G401 (cell line): ENCODE results near the gene BTN3A1. TPM values are rescaled to one million over a fixed set of nuclear protein-coding genes. Genes with fewer than 3 reads are reported as not detected.
"Not testable (repeated sequence)": the region's sequence is repeated elsewhere in the genome, so short reads cannot be mapped to it uniquely, and the experiment has no call there.

Experiments used
- DNase-seq: peaks from one replicate; pipeline ENCODE4 v3.0.0-alpha.2; 2015; ENCODE audit warnings: low spot score
- in situ Hi-C: cut with HindIII; loops from 2 replicates; pipeline ENCODE4 v1.10.0; 2016; ENCODE audit warnings: low sequenced_read_pairs, mixed read lengths
- total RNA-seq: library from RNA; depleted of rRNA; stranded (reverse); fragments of >200 nt; shearing (Covaris generic); gene quantifications from 2 replicates; pipeline ENCODE4 v1.2.3, GENCODE V29; 2014

BTN3A1 gene
- total RNA-seq, 1 experiment from 2014 or later, result 2.2 TPM

DNA sequence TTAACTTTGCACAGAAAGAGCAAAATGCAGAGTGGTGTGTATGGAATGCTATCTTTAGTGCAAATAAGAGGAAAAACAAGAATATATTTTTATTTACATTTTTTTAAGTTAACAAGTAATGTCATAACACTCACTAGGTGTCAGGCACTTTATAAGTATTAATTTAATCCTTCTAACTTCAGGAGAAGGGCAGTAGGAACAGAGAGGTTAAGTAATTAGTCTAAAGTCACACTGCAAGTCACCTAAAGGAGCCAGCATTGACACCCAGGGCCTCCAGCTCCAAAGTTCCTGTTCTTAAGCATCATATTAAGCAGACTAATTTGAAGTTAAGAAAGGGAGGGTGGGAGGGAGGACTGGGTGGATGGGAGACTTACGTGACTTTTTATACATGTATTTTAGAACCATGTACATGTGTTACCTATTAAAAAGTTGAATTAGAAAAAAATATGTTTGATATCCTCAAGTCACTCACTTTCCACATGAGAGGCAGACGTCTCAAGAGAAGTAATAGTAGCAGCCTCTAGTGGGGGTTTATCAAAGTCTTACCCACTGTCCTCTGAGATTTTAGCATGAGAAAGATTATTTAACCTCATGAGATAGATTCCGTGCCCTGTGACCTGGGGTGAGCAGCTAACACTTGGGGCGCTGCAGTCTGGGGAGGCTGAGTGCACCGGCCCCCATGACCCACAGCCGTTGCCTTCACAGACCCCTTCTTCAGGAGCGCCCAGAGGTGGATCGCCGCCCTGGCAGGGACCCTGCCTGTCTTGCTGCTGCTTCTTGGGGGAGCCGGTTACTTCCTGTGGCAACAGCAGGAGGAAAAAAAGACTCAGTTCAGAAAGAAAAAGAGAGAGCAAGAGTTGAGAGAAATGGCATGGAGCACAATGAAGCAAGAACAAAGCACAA is 7.0 kb downstream of the BTN3A1 start:
- DNase-seq, result no peak
- in situ Hi-C loops, result no loop called here

DNA sequence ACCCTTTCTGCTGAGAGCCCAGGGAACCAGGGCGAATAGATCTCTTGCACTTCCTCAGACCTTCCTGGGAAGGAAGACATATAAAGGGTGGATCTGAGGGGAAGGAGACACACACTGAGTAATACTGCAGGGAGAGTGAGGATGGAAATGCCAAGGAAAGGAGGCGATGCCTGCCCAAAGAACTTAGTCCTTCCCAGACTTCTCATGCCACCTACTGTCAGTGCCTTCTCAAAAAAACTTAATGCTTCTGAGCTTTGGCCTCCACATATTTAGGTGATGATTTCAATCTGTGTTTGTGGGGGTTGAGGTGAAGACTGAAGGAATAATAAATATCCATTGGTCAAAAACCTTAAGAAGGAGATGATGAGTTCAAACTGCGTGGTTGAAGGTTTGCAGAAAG is 9.7 kb downstream of the BTN3A1 start:
- in situ Hi-C loops, result no loop called here
- DNase-seq, result no peak

DNA sequence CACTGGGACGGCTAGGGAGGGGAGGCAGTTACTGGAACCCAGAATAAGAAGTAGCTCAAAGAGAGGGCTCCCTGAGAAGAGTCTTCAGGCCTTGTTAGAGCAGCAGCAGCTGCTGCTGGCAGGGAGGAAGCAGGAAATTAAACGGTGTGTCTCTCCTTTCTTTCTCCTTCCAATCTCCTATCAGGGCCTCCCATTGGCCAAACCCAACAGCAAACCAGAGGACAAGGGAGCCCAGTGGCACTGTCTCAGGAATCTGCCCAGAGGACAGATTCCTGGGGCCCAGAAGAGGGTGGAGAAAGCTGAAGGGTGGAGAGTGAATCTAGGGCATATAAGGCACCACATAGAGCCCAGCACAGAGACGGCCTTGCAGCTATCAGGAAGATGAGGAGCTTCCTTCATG is 10.2 kb downstream of the BTN3A1 start:
- in situ Hi-C loops, result no loop called here
- DNase-seq, result no peak

DNA sequence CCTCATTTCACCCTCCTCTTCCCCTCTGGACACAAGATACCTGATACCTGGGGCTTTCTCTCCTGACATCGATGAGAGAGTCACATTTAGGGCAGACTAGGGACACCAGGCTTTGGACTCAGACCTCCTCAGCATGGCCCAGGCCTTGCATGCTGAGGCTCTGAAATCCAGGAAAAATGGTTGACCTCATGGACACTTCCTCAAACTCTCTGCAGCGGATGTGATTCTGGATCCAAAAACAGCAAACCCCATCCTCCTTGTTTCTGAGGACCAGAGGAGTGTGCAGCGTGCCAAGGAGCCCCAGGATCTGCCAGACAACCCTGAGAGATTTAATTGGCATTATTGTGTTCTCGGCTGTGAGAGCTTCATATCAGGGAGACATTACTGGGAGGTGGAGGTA is 10.9 kb downstream of the BTN3A1 start:
- in situ Hi-C loops, result no loop called here
- DNase-seq, result no peak

DNA sequence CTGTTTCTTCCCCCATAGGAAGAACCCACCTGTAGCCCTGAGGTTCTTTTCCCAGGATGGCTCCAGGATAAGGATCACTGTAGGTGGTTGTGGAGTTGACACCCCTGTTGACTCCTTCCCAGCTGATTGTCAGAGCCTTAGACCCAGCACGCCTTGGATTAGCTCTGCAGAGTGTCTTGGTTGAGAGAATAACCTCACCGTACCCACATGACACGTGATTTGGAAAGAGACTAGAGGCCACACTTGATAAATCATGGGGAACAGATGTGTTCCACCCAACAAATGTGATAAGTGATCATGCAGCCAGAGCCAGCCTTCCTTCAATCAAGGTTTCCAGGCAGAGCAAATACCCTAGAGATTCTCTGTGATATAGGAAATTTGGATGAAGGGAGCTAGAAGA is 12.2 kb downstream of the BTN3A1 start:
- in situ Hi-C loops, result no loop called here
- no peak for DNase-seq

DNA sequence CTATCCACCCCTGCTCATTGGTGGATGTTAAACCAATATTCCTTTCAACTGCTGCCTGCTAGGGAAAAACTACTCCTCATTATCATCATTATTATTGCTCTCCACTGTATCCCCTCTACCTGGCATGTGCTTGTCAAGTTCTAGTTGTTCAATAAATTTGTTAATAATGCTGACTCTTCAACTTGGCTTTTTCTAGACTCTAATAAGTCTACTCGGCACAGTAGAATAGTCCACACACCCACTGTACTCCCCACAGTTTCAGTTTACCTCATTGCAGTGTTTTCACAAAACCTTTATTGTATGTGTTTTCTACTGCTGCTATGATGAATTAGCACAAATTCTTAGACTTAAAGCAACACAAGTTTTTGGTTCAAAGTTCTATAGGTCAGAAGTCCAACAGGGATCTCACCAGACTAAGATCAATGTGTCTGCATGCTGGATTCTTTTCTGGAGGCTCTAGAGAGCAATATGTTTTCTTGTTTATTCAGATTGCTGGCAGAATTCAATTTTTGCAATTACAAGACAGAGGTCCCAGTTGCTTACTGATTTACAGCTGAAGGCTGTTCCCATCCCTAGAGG is 13.1 kb downstream of the BTN3A1 start:
- in situ Hi-C loops, result no loop called here
- DNase-seq, result no peak

DNA sequence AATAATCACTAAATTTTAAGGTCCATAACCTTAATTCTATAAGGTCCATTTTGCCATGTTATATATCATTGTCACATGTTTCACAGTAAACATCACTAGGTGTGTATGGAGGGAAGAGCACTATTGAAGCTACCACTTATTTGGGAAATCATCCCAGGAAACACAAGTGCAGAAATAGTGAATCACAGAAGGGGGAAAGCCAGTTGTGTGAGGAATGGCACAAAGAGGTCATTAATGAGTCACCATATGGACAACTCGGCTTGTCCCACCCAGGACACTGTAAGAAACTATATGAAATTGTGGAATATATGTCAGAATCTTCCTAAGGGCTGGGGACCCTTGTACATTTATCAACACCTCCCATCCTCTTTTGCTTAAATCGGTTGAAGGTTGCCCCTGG is 13.7 kb downstream of the BTN3A1 start:
- in situ Hi-C loops, result no loop called here
- DNase-seq, result no peak

DNA sequence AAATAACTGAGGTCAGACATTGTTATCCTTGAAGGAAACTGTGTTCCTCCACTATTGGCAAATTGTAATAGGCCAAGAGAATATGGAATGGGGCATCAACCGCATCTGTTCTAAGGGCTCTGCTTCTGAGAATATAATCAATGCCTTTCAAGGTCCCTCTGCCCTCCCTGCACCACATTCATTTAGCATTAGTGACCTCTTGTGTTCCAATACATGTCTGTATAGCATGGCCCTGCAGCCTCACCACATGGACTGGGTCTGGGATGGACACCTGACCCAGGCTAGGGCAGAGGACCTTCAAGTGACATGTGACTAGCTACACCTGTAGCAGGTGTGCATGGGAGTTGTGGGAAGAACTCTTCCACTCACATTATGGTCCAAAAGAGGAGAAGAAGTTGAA is 14.2 kb downstream of the BTN3A1 start:
- no peak for DNase-seq
- in situ Hi-C loops, result no loop called here

DNA sequence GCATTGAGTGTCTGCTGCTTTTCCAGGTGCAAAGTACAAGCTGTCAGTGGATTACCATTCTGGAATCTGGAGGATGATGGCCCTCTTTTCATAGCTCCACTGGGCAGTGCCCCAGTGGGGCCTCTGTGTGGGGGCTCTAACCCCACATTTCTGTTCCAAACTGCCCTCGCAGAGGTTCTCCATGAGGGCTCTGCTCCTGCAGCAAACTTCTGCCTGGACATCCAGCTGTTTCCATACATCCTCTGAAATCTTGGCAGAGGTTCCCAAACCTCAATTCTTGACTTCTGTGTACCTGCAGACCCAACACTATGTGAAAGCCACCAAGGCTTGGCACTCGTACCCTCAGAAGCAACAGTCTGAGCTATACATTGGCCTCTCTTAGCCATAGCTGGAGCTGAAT is 16.0 kb downstream of the BTN3A1 start:
- in situ Hi-C loops, DNase-seq: not testable (repeated sequence)

DNA sequence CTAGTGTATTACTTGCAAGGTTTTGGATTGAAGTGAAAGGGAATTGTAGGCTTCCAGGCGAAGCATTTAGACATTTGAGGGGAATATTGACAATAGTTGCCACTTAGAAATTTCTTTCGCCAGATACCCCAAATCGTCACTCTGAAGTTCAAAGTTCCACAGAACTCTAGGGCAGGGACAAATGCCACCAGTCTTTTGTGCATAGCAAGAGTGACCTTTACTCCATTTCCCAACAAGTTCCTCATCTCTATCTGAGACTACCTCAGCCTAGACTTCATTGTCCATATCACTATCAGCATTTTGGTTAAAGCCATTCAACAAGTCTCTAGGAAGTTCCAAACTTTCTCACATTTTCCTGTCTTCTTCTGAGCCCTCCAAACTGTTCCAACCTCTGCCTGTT is 16.7 kb downstream of the BTN3A1 start:
- DNase-seq, in situ Hi-C loops: not testable (repeated sequence)

DNA sequence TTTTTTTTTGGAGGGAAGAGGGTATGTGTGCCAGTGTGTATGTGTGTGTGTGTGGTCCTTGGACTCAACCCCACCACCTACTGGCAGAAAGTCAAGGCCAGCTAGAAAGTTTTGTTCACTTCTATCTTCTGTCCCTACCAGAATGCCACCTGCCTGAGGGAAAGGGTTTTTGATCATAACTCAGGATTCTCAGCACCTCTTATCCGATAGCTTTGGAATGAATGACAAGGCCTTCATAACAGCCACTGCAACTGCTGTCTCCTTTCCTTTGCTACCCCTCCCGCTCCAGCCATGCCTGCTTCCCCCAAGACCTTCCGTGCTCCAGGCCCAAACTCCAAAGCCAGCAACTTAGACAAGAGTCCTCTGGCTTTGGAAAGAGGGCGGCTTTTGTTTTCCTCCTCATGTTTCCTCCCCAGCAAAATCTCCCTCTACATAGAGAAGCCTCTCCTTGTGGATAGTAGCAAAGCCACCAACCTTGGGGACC is 18.7 kb downstream of the BTN3A1 start:
- in situ Hi-C loops, result no loop called here
- peak; percentile 20 for DNase-seq

DNA sequence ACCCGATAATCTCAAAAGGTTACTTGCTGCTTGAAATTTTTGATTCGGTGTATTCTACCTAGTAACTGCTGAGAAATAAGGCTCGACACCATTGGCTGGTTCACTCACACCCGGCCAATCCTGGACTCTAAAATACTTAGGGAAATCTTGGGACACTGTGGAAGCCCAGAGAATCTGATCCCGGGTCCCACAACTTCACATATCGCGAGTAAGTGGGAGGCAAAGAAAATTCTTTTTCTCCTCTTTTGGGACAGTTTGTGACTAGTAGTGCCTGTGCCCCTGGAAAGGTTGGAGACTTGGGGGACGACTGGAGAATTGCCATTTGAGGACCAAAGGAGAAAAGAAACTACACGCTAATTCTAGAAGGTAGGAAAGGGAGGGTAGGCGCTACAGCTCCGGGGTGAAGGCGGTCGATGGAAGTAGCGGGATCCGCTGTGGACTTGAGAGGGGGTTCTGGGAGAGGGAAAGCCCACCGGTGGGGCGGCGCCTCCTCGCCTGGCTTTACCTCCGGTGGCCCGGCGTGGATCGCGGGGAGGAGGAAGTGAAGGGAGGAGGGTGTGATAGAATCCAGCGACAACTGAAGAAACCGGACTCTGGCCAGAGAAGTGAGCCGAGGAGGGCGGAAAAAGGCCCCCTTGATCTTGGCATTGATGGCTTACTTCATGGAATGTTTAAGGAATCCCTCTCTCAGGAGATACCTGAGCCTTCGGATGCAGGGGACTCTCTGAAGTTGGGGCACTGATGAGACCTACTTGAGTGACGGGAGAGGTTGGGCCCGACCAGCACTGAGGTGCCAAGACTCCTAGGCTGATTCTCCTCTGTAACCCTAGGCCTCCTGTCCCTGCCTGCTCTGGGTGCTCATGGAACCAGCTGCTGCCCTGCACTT is 19.4 kb downstream of the BTN3A1 start:
- DNase-seq, result peak; percentile 92
- in situ Hi-C loops, result no loop called here

DNA sequence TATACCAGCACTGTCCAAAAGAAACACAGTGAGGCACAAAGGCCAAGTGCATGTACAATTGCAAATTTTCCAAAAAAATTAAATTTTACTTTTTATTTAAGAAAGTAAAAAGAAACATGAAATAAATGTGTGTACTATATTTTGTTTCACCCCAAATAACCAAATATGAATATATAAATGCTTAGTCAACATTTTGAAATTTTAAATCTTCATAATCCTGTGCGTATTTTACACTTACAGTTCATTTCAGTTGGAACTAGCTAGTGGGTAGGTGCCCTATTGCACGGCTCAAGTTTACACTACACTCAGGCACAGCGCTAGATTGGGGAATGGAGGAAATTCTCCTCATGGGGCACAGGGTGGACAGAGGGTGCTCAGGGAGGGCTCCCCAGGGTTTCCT is 20.3 kb downstream of the BTN3A1 start:
- in situ Hi-C loops, result no loop called here
- DNase-seq, result no peak

DNA sequence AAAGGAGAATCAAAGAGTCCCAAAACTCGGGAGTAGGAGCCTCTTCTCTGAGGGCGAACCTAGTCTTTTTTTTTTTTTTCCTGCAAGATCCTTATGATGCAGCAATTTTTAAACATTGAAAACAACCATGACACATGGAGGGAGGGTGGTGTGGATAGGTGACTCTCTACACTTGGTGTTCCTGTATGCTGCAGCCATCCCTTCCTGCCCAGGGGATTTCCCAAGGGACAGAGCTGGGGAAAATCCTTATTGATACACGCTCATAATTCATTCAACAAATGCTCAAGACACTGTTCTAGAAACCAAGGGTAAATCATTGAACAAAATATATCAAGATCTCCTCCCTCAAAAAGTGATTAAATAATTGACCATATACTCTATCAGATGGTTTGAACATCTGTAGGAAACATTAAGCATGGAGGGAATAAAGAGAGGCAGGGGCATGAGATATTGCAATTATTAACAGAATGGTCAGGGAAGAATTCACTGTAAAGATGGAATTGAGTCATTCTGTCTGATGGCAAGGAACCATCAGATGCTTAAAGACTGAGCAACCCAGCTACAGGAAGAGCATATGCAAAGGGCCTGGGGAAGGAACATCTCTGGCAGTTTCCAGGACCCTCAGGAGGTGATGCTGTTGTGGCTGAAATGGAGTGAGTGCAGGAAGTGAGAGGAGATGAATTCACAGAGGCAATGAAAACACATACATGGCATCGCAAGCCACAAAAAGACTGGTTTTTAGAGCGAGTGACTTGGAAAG is 24.8 kb downstream of the BTN3A1 start:
- no peak for DNase-seq
- in situ Hi-C loops, result no loop called here

DNA sequence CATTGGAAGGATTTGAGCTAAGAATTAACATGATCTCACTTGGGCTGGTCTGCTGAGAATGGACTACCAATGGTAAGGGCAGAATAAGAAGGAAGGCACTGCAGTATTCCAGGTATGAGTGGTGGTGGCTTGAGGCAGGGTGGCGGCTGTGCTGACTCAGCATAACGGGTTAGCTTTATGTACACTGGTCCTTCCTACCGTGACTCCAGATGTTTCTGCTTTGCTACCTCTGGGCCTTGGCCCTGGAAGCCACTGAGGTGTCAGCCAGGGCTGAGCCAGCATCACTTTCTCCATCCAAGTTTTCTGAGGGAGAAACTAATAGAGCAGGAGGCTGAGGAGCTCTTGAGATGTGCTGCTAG is 25.4 kb downstream of the BTN3A1 start:
- in situ Hi-C loops, result no loop called here

DNA sequence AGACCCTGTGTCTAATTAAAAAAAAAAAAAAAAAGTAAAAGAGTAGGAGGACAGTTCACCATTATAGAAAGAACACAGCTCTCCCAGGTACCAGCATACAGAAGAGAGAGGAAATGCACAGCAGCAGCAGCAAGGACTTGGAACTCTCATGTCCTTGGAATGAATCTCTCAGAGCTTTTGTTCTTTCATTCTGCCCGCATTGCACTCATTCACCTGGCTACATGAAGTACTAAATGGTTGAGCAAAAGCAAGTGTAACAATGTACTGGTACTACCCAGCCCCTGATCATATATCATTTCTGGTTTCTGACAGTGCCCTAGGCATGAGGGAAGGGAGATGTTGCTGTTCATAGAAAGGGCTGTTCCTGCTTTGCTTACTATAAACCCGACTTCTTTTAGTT is 26.1 kb downstream of the BTN3A1 start:
- in situ Hi-C loops, result no loop called here

More for the DNA sequence above, 25.4 kb downstream of the BTN3A1 start:
- no peak for DNase-seq

DNA sequence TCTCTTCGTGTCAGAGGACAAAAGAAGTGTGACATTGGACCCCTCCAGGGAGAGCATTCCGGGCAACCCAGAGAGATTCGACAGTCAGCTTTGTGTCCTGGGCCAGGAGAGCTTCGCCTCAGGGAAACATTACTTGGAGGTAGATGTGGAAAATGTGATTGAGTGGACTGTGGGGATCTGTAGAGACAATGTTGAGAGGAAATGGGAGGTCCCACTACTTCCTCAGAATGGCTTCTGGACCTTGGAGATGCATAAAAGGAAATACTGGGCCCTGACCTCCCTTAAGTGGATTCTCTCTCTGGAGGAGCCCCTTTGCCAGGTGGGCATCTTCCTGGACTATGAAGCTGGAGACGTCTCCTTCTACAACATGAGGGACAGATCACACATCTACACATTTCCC is 28.7 kb downstream of the BTN3A1 start:
- in situ Hi-C loops, result no loop called here
- no peak for DNase-seq

More for the DNA sequence above, 26.1 kb downstream of the BTN3A1 start:
- no peak for DNase-seq

DNA sequence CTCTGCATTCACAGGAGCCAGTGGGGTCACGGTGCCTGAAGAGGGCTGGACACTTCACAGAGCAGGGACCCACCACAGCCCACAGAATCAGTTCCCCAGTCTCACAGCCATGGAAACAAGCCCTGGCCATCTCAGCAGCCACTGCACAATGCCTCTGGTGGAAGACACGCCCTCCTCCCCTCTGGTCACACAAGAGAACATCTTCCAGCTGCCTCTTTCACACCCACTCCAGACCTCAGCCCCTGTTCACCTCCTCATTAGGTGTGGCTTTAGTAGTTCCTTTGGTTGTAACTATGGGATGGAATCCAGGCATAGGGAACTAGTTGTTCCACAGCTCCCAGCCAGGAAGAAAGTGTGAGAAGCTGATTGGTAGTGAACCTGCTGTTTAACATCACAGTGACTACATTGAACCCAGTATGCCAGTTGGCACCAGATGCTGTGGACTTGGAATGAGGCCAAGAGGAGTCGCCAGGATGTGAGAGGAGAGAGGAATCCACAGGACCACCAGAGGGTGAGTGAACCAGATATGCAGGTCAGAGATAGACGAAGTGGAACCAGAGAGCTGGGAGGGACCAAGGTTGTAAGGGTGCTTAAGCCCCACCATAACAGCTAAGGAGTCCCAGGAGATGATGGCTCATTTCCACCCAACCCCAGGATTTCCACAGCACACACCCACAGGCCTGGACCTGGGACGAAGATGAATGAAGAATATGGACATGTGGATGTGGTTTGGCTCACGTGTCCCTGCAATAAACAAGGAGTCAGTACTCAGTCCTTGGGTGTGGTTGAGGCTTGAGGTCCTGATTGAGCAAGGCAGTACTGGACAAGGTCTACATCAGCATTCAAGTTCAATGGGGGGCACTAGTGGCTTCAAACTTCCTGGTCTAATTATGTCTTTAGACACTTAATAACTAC is 29.4 kb downstream of the BTN3A1 start:
- in situ Hi-C loops, result no loop called here
- no peak for DNase-seq
